ENCODE measurements around the gene MKNK1.

Gene MKNK1

DNA sequence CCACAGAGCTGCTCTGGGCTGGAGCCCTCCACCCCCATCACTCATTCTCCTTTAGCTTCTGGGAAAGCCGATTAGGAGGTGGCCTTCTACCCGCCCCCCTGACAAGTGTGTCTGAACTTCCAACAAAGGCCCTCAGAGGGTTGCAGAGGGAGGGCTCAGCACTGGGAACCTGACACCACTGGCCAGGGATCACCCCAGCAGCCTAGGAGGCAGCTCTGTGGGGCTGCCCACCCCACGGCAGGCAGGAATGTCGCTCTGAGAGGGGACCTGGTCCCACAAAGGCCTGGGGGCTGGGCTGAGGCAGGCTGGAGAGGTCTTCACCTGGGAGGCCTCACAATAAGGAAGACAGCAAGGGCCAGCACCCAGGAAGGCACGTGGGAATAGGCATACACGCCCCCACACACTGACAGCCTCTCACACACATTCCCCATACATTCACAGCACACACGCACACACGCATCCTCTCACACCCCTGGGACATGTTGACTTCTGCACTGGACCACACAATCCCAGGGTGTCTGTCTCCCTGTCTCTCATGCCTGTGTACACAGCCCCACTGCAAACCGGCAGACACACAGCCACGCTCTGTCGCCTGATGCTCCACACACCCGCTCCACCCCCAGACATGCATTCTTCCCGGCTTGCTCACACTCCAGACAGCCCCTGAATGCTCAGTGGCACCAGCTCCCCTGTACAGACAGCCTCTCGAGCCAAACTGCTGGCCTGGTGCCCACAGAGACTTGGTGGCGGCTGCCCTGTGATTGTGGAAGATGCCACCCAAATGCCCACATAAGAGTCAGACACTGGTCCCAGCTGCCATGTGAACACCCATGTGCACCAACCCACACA lies 83.8 kb downstream of the MKNK1 start:
- DNase-seq = peak; percentile 95

DNA sequence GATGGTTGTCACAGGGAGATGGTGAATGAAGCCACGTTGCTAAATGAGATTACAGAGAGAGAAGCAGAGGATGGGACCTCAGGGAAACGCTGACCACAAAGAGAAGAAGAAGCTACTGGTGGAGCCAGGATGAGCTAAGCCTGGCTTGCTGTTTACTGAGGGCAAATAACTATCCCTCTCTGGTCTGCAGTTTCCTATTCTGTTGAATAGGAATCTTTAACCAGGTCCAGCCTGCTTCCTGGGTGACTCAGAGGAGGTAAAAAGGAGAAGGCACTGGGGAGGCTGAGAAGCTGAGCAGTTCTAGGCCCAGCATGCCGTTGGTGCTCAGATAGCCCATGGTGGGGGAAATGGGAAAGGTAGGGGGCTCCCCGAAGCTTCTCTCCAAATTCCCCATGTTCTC lies 84.9 kb downstream of the MKNK1 start:
- peak; percentile 38 for DNase-seq

- DNase-seq = no peak
Measured at GRCh38 chr1:46517932-46518498, 86.1 kb downstream of the MKNK1 start.

- peak; percentile 54 for DNase-seq
Measured at GRCh38 chr1:46517010-46517600, 87.0 kb downstream of the MKNK1 start.

DNA sequence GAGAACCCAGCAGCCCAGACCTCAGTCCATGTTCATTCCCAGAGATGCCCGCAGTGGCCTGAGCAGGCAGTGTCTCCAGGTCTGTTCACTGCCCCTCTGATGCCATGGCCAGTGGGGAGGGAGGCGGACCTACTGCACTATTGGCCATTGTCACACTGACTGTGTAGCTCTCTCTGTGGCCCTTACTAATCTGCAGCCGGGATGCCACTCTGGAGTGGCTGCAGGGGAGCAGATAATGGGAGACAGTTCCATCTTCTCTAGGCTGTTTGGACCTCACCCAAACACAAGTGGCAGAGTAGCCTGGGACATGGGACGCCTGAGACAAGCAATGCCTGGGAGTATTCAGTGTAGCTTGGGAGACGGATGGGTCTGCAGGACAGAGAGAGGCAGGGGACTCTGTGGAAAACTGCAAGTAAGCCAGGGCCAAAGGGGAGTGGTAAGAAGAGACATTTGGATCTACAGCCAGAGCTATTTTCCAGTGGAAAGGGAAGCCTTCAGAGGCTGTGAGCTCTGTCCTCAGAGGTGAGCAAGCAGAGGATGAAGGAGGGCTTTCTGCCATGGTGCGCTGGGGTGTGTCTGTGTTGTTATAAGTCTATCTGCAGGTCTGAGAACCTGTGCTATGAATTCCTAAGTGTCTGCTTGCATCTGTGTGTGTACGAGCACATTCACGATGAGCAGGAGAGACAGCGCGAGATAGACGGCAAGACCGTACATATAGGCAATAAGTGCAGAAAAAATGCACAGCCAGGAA lies 87.7 kb downstream of the MKNK1 start:
- DNase-seq = peak; percentile 50

GRCh38 chr1:46515576-46515975 lies 88.5 kb downstream of the MKNK1 start:
- no peak for DNase-seq

GRCh38 chr1:46513536-46513935 lies 90.5 kb downstream of the MKNK1 start:
- no peak for DNase-seq

DNA sequence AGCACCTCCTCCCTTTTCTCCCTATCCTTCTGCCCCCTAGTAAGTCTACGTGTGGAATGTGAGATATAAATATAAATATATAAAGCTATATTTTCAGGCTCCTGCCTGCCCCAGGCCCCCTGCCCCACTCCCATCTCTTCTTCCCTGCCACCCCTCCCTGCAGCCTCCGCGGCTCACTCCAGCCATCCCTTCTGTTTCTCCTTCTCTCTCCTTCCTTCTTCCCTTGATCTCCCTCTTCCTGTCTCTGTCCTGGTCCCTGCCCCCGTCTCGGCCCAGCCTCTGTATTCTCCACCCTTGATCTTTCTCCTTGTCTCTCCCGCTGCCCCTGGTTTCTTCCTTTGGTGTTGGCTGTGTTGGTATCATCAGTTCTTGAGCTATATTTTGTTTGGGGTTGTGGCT lies 91.3 kb downstream of the MKNK1 start:
- DNase-seq = no peak

GRCh38 chr1:46512135-46512791 lies 91.8 kb downstream of the MKNK1 start:
- no peak for DNase-seq

DNA sequence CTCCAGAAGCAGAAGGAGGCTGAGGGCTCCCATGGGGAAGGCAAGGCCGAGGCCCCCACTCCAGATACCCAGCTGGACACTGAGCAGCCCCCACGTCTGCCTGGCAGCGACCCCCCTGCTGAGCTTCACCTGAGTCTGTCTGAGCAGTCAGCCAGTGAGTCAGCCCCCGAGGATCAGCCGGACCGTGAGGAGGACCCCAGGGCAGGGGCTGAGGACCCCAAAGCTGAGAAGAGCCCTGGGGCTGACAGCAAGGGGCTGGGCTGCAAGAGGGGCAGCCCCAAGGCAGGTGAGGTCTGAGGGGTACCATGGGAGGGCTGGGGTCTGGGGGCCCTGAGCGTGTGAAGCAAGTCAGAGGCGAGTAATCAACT lies 93.1 kb downstream of the MKNK1 start:
- DNase-seq = no peak

DNA sequence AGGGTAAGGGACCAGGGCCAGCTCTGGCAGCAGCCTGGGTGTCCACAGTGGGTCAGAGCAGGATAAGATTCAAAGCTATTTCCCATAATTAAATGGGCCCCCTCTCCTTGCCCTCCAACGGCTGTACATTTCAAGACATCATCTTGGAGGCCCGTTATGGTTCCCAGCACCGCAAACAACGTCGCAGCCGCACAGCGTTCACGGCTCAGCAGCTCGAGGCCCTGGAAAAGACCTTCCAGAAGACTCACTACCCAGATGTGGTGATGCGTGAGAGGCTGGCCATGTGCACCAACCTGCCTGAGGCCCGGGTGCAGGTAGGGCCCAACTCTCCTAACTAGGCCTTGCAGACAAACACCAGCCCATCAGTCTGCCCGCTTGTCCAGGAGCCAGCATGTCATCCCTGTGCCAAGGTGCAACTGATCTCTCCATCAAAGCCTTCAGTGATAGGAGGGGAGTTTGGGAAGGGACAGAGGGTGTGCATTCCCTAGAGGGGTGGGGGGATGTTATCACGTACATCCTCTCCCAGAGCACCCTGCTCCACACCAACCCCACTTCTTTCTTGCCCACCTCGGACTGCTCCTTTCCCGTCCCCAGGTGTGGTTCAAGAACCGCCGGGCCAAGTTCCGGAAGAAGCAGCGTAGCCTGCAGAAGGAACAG lies 93.6 kb downstream of the MKNK1 start:
- DNase-seq = no peak

DNA sequence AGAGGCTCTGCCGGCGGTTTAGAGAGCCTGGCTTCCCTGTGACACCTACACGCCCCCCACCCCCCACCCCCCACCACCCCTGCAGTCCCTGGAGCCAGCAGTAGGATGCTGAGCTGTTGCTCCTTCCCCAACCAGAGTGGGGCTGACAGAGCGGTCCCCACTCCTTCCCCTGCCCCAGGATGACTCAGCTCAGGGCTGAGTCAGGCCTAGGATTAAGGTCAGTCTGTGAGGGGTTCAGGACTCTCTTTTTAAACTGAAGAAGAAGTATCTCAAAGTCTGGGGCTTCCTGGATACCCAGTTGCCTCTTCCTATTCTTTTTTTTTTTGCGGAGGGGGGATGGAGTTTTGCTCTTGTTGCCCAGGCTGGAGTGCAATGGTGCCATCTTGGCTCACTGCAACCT lies 95.3 kb downstream of the MKNK1 start:
- DNase-seq = no peak
